Fibroblast of lung (primary cell): Measurements from ENCODE around the gene CIAO3.

Experiments
- CTCF ChIP-seq, 2 donors: IDR thresholded peaks in 1 of 2; conservative IDR thresholded peaks in 1 of 2; 1 replicate in 1 of 2; 2 replicates in 1 of 2; pipeline ENCODE4 v1.5.1; 2011 to 2012; ENCODE audit warnings: low read length in 2 of 2, control low read depth in 1 of 2, inconsistent platforms in 1 of 2, low read depth in 1 of 2, mild to moderate bottlenecking in 1 of 2
- EZH2 ChIP-seq: IDR thresholded peaks from 2 replicates; pipeline ENCODE4 v1.5.1; 2012; ENCODE audit warnings: low read length, control low read depth, mild to moderate bottlenecking; ENCODE audit errors: missing control alignments

GRCh38 chr16:774086-775001 lies 33.5 kb upstream of the CIAO3 start:
- TF ChIP-seq CTCF (conservative IDR thresholded peaks at IDR 0.05 in 1 of 2, IDR thresholded peaks at IDR 0.05 in 1 of 2; ENCODE audit: low read depth in 1 of 2, low read length in 2 of 2) (no peak), EZH2 (no peak)
